Measurements from ENCODE around the gene ATP2B2.
A peak's percentile ranks its signal among the peaks of the same experiment; 100 is the strongest.

ATP2B2 gene

DNA sequence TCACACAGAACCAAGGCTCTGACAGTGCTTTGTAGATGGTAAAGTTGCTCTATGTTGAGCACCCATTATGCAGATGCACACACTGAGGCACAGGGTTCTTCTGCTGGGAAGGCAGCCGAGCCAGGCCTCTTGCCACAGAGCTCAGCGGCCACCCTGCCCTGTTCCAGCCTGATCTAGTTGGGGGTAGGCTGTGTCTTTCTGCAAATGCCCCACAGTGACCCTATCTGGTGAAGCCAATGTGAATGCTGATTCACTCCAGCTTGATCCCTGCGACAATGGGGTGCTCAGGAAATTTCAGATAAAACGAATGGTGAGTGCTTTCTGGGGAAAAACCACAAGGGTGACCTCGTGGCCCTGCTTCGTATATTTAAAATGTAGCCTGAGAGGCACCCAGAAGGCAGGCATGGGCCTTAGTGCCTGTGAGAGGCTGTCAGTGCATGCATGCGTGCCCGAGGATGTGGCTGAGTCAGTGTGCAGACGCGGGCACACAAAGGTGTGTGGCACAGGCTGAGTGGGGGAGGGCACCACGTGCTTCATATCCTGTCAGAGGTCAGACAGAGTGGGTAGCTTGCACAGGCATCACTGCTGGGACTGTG lies 85.7 kb downstream of the ATP2B2 start:
- in situ Hi-C loops (cut with MboI; ENCODE audit: low pct_unique_long_range_greater_than_20kb, low sequenced_read_pairs, unreplicated experiment): no loop called here
- no peak for DNase-seq (ENCODE audit: low spot score)
- TF ChIP-seq, protein P1, sequence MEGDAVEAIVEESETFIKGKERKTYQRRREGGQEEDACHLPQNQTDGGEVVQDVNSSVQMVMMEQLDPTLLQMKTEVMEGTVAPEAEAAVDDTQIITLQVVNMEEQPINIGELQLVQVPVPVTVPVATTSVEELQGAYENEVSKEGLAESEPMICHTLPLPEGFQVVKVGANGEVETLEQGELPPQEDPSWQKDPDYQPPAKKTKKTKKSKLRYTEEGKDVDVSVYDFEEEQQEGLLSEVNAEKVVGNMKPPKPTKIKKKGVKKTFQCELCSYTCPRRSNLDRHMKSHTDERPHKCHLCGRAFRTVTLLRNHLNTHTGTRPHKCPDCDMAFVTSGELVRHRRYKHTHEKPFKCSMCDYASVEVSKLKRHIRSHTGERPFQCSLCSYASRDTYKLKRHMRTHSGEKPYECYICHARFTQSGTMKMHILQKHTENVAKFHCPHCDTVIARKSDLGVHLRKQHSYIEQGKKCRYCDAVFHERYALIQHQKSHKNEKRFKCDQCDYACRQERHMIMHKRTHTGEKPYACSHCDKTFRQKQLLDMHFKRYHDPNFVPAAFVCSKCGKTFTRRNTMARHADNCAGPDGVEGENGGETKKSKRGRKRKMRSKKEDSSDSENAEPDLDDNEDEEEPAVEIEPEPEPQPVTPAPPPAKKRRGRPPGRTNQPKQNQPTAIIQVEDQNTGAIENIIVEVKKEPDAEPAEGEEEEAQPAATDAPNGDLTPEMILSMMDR (IDR thresholded peaks at IDR 0.05; ENCODE audit: extremely low read depth, insufficient read depth, missing control alignments): no peak

DNA sequence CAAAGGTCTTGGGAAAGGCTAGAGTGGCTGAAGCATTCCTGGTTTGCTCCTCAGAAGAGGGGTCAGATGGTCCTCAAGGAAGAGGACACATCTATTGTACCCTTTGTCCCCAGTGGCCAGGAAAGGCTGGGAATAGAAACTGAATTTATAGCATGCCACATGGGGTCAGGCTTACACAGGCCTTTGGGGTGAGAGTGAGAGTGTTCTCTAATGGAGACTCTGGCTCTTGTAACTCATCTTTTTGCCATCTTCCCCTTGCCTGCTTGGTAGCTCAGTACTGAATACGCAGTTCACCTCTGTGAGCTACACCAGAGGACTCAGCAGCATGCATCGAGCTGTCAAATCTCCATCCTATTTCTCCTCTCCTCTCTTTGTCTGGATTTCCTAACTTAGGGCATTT lies 87.5 kb downstream of the ATP2B2 start:
- in situ Hi-C loops (cut with MboI; ENCODE audit: low pct_unique_long_range_greater_than_20kb, low sequenced_read_pairs, unreplicated experiment): no loop called here
- TF ChIP-seq, protein P1 (IDR thresholded peaks at IDR 0.05; ENCODE audit: extremely low read depth, insufficient read depth, missing control alignments): peak; percentile 47
- DNase-seq (ENCODE audit: low spot score): peak; percentile 40

DNA sequence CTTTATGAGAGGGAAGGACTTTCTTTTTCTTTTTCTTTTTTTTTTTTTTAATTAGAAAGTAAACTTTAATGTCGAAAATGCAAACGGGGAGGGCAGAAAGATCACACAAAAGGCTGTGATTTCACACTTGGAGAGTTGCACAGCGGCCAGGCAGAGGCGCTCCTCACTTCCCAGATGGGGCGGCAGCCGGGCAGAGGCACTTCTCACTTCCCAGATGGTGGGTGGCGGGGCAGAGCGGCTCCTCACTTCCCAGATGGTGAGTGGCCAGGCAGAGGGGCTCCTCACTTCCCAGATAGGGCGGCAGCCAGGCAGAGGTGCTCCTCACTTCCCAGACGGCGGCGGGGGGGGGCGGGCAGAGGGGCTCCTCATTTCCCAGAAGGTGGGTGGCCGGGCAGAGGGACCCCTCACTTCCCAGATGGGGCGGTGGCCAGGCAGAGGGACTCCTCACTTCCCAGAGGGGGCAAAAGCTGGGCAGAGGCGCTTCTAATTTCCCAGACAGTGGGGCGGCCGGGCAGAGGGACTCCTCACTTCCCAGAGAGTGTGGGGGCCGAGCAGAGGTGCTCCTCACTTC lies 88.6 kb downstream of the ATP2B2 start:
- in situ Hi-C loops (cut with MboI; ENCODE audit: low pct_unique_long_range_greater_than_20kb, low sequenced_read_pairs, unreplicated experiment): no loop called here
- no peak for DNase-seq (ENCODE audit: low spot score)
- TF ChIP-seq, protein P1 (IDR thresholded peaks at IDR 0.05; ENCODE audit: extremely low read depth, insufficient read depth, missing control alignments): no peak

DNA sequence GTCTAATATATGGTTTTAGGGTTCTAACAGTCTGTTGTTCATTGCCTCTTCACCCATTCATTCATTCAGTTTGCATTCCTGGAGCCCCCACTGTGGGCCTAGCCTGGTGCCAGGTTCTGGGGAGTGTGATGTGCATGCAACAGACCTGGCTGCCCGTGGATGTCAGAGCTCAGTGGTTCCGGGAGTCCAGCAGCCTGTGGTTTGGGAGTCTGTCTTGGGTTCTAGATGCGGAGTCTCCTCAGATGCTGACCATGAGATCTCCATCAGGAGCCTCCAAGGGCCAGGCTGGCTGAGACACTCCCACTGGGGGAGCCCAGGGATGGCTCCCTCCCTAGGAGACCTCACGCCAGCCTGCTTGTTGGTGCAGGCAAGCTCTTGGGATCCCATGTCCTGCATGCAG lies 92.3 kb downstream of the ATP2B2 start:
- TF ChIP-seq, protein P1 (IDR thresholded peaks at IDR 0.05; ENCODE audit: extremely low read depth, insufficient read depth, missing control alignments): no peak
- DNase-seq (ENCODE audit: low spot score): no peak
- in situ Hi-C loops (cut with MboI; ENCODE audit: low pct_unique_long_range_greater_than_20kb, low sequenced_read_pairs, unreplicated experiment): no loop called here

DNA sequence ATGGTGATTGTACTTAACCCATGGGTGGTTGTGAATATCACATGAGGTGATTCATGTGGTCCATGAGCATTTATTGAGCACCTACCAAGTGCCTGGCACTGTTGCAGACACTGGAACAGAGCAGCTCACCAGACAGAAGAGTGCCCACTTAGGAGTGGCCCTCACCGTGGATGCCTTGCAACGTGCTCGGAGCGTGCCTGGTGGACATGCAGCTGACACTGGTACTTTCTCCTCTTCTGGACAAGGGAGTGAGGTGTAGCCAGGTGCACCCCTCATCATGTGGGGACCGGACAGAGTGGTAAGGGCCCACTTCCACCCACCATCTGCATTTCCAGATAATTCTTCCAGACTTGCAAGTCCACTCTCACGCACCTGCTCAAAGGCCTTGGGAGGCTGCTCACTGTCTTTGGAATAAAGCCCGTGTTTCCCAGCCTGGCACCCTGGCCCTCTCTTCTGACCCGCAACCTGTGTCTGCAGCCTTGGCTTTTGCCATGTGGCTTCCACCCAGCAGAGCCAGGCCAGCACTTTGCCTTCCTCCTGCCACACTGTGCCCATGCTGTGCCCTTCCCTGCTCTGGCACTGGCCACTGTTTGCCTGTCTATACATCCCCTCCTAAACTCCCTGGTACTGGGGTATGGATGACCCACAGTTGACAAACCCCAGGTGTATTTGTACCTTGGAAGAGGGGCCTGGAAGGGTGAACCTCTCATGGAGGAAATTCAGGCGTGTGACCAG lies 93.6 kb downstream of the ATP2B2 start:
- in situ Hi-C loops (cut with MboI; ENCODE audit: low pct_unique_long_range_greater_than_20kb, low sequenced_read_pairs, unreplicated experiment): no loop called here

DNA sequence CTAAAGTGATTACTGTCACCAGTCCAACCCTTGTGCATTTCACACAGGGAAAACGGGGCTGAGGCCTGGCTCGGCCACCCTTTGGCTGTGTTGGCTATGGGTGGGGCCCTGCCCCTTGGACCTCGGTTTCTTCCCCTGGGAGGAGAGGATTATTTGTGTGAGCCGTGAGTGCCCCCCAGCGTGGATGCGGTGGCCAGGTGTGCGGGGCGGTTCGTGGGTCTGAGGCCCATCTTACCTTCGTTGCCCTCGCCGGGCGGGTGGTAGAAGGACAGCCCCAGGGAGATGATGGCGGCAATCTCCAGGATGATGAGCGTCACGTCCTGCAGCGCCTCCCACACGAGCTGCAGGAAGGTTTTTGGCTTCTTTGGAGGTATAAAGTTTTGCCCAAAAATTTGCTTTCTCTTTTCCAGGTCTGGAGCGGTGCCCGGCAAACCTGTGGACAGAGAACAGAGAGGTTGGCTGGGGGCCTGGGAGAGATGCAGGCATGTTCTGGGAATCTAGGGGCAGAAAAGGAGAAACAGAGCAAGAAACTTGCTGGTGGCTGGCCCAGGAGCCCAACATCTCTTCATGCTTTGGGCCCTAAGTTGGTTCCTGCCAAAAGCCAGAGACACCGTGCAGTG lies 94.9 kb downstream of the ATP2B2 start:
- in situ Hi-C loops (cut with MboI; ENCODE audit: low pct_unique_long_range_greater_than_20kb, low sequenced_read_pairs, unreplicated experiment): no loop called here
- TF ChIP-seq, protein P1 (IDR thresholded peaks at IDR 0.05; ENCODE audit: extremely low read depth, insufficient read depth, missing control alignments): no peak
- DNase-seq (ENCODE audit: low spot score): no peak

More for the DNA sequence above, 93.6 kb downstream of the ATP2B2 start:
- TF ChIP-seq, protein P1 (IDR thresholded peaks at IDR 0.05; ENCODE audit: extremely low read depth, insufficient read depth, missing control alignments): no peak
- no peak for DNase-seq (ENCODE audit: low spot score)

Measured in GM13977 (cell line).